ENCODE results near the gene TEX9. TPM values are rescaled to one million over a fixed set of nuclear protein-coding genes. Genes with fewer than 3 reads are reported as not detected.
"Not testable (repeated sequence)": the region's sequence is repeated elsewhere in the genome, so short reads cannot be mapped to it uniquely, and the experiment has no call there.

TEX9 gene
- total RNA-seq, result 10 to 100 TPM; 18.3 to 27.5 (median 24.3) TPM

DNA sequence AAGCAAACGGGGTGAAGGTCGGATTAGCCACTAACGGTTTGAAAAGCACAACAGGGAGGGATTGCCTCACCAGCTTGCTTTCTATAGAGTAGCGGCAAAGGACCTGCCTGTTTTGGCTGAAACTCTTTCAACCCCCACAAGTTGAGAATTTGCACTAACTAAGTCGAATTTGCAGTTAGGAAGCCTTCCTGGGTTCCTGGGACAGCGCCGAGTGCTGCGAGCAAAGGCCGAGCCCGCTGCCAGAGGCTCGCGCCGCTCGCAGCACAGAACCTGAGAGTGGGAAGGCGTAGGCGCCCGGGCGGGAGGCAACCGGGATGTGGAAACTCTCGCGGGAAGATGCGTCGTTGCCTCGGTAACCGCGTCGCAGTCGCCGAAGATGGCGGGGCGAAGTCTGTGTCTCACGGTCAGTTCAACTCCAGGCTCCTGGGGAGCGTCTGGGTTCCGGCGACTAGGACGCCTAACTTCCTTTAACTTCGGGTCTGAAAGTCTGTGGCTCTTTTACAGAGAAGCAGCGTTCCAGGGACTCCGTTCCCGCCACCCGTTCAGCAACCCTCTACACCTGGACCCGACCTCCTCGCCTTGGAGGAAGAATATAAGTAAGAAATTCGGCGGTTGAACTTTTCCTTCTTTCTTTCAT is at the start of gene TEX9:
Gene TEX9, plus strand, starts transcription at position 352 of the 637 bp plus-strand sequence. Its CDS starts 25 bp downstream, at position 377.
- H3K27ac ChIP-seq, result peak within 1 kb of the TSS; percentile 34 to 64 (median 54)
- H3K9me3 ChIP-seq, result no peaks in the 10 kb centered on the region

GRCh38 chr15:56316561-56316960 is 48.7 kb upstream of the TEX9 start:
- H3K27ac ChIP-seq, H3K4me1 ChIP-seq, DNase-seq, H3K27me3 ChIP-seq, H3K36me3 ChIP-seq, H3K4me3 ChIP-seq, H3K9me3 ChIP-seq: not testable (repeated sequence)

More for the DNA sequence above, at the start of gene TEX9:
- Histone ChIP-seq H3K36me3 (no peaks in the 10 kb centered on the region), H3K4me1 (peaks cover 0 to 4% (median 0%) of the 10 kb centered on the region in 4 donors), H3K4me3 (peak within 1 kb of the TSS; percentile 46 to 64 (median 56)), H3K27me3 (no peaks in the 10 kb centered on the region)
- peak; percentile 77 to 95 (median 93) for DNase-seq
- TF ChIP-seq, protein P1, sequence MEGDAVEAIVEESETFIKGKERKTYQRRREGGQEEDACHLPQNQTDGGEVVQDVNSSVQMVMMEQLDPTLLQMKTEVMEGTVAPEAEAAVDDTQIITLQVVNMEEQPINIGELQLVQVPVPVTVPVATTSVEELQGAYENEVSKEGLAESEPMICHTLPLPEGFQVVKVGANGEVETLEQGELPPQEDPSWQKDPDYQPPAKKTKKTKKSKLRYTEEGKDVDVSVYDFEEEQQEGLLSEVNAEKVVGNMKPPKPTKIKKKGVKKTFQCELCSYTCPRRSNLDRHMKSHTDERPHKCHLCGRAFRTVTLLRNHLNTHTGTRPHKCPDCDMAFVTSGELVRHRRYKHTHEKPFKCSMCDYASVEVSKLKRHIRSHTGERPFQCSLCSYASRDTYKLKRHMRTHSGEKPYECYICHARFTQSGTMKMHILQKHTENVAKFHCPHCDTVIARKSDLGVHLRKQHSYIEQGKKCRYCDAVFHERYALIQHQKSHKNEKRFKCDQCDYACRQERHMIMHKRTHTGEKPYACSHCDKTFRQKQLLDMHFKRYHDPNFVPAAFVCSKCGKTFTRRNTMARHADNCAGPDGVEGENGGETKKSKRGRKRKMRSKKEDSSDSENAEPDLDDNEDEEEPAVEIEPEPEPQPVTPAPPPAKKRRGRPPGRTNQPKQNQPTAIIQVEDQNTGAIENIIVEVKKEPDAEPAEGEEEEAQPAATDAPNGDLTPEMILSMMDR (IDR thresholded peaks at IDR 0.05), result peak in 1 of 6 experiments; percentile 6
- peak; percentile 52 to 73 for TF ChIP-seq POLR2A (IDR thresholded peaks at IDR 0.05)

DNA sequence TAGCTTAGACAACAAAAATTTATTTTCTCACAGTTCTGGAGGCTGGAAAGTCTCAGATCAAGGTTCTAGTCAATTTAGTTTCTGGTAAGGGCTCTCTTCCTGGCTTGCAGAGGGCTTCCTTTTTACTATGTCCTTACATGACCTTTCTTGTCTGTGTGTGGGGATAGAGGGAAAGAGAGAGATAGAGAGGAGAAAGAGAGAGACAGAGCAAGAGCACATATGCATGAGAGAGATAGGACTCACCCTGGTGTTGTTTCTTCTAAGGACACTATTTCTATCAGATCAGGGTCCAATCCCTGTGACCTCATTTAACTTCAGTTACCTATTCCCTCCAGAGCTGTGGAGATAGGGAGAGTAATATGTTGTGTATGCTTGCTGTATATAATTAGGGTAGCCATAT is 44.9 kb upstream of the TEX9 start:
- Histone ChIP-seq H3K9me3 (no peaks in the 10 kb centered on the region), H3K4me1 (no peaks in the 10 kb centered on the region), H3K36me3 (no peaks in the 10 kb centered on the region), H3K27me3 (no peaks in the 10 kb centered on the region), H3K4me3 (no peak overlapping the region), H3K27ac (peak overlapping the region in 2 of 4 donors; percentile 70 to 86)
- DNase-seq, result no peak
- TF ChIP-seq, protein P1 (IDR thresholded peaks at IDR 0.05), result no peak
- no peak for TF ChIP-seq POLR2A (IDR thresholded peaks at IDR 0.05)

- H3K4me3 ChIP-seq, result no peak overlapping the region
- peak overlapping the region in 2 of 4 donors; percentile 70 to 86 for H3K27ac ChIP-seq
- no peaks in the 10 kb centered on the region for H3K36me3 ChIP-seq
- H3K4me1 ChIP-seq, result no peaks in the 10 kb centered on the region
- peak in 1 of 3 donors; percentile 48 for DNase-seq
- H3K9me3 ChIP-seq, result no peaks in the 10 kb centered on the region
- no peak for TF ChIP-seq POLR2A (IDR thresholded peaks at IDR 0.05)
- TF ChIP-seq, protein P1 (IDR thresholded peaks at IDR 0.05), result no peak
- no peaks in the 10 kb centered on the region for H3K27me3 ChIP-seq
These were observed 44.4 kb upstream of the TEX9 start for GRCh38 chr15:56320861-56321260.

DNA sequence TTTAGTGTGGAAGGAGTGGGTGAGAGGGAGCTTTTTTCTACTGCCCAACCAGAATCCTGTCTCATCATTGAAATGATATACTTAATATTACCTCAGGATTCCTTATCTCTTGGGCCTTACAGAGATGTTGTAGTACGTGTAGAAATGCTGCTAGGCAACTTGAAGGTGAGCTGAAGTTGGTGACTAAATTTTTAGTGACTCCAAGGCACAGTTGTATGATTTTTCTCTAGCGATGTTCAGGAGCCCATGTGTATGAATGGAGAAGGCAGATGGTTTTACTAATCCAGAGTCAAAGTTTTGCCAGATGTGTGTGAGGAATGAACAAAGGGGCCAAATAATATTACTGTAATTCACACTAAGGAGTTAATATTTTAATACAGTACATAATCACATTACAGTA is 42.8 kb upstream of the TEX9 start:
- TF ChIP-seq, protein P1 (IDR thresholded peaks at IDR 0.05), result no peak
- no peak for TF ChIP-seq POLR2A (IDR thresholded peaks at IDR 0.05)
- DNase-seq, result no peak
- Histone ChIP-seq H3K4me3 (no peak overlapping the region), H3K27me3 (no peaks in the 10 kb centered on the region), H3K36me3 (no peaks in the 10 kb centered on the region), H3K4me1 (no peaks in the 10 kb centered on the region), H3K9me3 (no peaks in the 10 kb centered on the region), H3K27ac (no peak overlapping the region)

DNA sequence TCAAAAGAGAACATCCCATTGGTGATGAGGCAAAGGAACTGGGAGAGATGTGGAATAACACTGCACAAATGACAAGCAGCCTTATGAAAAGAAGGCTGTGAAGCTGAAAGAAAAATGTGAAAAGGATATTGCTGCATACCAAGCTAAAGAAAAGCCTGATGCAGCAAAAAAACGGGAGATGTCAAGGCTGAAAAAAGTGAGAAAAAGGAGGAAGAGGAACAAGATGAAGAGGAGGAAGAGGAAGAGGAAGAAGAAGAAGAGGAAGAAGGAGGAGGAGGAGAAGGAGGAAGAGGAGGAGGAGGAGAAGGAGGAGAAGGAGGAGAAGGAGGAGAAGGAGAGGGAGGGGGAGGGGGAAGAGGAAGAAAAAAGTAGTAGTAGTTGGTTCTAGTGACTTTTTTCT is 41.8 kb upstream of the TEX9 start:
- Histone ChIP-seq H3K36me3 (no peaks in the 10 kb centered on the region), H3K27me3 (no peaks in the 10 kb centered on the region), H3K4me1 (no peaks in the 10 kb centered on the region), H3K4me3 (no peak overlapping the region), H3K9me3 (no peaks in the 10 kb centered on the region), H3K27ac (no peak overlapping the region)
- TF ChIP-seq, protein P1 (IDR thresholded peaks at IDR 0.05), result no peak
- TF ChIP-seq POLR2A (IDR thresholded peaks at IDR 0.05), result no peak
- DNase-seq, result no peak

All from Peyer's patch (tissue), 4 donors.